Measurements from ENCODE around the gene ZNF775. TPM values are rescaled to one million over a fixed set of nuclear protein-coding genes. Genes with fewer than 3 reads are reported as not detected.

The ZNF775 gene
- total RNA-seq, 1 experiment from 2014 or later, result 3.7 TPM

GRCh38 chr7:150351587-150352194 is 27.4 kb upstream of the ZNF775 start:
- BruUV-seq (replicated peaks), result no TSS peak
- no peaks in the 10 kb centered on the region for H3K9me2 ChIP-seq (replicated peaks; ENCODE audit: low read length)
- CTCF ChIA-PET, result no interaction called here
- DNase-seq (no peak), ATAC-seq (peak; percentile 63)
- H3K27ac ChIP-seq (ENCODE audit: low read length), result no peak overlapping the region
- H4K20me1 ChIP-seq (ENCODE audit: low read length), result no peaks in the 10 kb centered on the region
- H3K4me1 ChIP-seq (ENCODE audit: insufficient read depth, low read length), result 0 out of 2 replicates have a peak, but pooled peaks cover 10% of the 10 kb centered on the region
- peak overlapping the region; percentile 69 for H3K4me3 ChIP-seq (ENCODE audit: low read length)
- POLR2A ChIA-PET (ENCODE audit: unreplicated experiment), result interaction anchor here (0.6 kb wide), 1 partner anchor 17 kb away, joined by 3 read pairs; the partner anchor contains the start of gene REPIN1
- TF ChIP-seq CTCF (conservative IDR thresholded peaks at IDR 0.05; ENCODE audit: low read depth, low read length) (no peak), EZH2 (IDR thresholded peaks at IDR 0.05; ENCODE audit: low read length, unreplicated experiment) (no peak), EZH2phosphoT487 (IDR thresholded peaks at IDR 0.05; ENCODE audit: borderline replicate concordance, low read length) (no peak)
- H3K9ac ChIP-seq (ENCODE audit: low read length), result no peak overlapping the region
- H2AFZ ChIP-seq (ENCODE audit: low read length), result peak overlapping the region; percentile 97
- H3F3A ChIP-seq (ENCODE audit: low read length, unreplicated experiment), result no peaks in the 10 kb centered on the region
- H3K9me3 ChIP-seq (ENCODE audit: low read length), result no peaks in the 10 kb centered on the region
- intact Hi-C loops (cut with micrococcal nuclease), result loop anchor here (1.0 kb wide), 1 partner anchor 70 kb away; no protein-coding TSS in a partner anchor
- no peaks in the 10 kb centered on the region for H3K36me3 ChIP-seq (ENCODE audit: low read depth, low read length)
- H3K4me2 ChIP-seq (ENCODE audit: low read length), result peak overlapping the region; percentile 90
- no peaks in the 10 kb centered on the region for H3K27me3 ChIP-seq (ENCODE audit: low read length)
- H3K79me2 ChIP-seq (ENCODE audit: low read length), result no peaks in the 10 kb centered on the region

DNA sequence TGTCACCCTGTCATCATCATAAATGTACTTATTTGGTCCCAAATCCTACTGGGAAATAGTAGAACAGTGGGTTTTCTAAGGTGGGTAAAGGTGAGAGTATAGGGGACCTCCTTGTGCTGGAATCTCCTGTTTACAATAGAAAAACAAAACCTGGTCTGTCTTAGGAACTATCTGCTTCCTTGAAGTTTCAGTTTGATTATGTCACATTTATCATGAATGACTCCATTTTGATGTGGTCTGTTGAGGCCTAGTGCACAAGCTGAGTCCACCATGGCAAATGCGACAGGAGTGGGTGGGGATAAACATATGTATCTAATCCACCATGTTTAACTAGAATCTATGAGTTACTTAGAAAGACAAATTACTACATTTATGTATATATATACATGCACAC is 23.5 kb upstream of the ZNF775 start:
- ATAC-seq (no peak), DNase-seq (no peak)
- Histone ChIP-seq H3K79me2 (ENCODE audit: low read length) (no peaks in the 10 kb centered on the region), H3K27me3 (ENCODE audit: low read length) (no peaks in the 10 kb centered on the region), H3K9me2 (replicated peaks; ENCODE audit: low read length) (no peaks in the 10 kb centered on the region), H3K4me3 (ENCODE audit: low read length) (no peak overlapping the region), H2AFZ (ENCODE audit: low read length) (peak overlapping the region; percentile 36; the same call in 1 of the 2 replicates), H4K20me1 (ENCODE audit: low read length) (no peaks in the 10 kb centered on the region), H3K4me2 (ENCODE audit: low read length) (no peak overlapping the region), H3K4me1 (ENCODE audit: insufficient read depth, low read length) (0 out of 2 replicates have a peak, but pooled peaks cover 10% of the 10 kb centered on the region), H3F3A (ENCODE audit: low read length, unreplicated experiment) (no peaks in the 10 kb centered on the region), H3K27ac (ENCODE audit: low read length) (no peak overlapping the region), H3K9ac (ENCODE audit: low read length) (no peak overlapping the region), H3K9me3 (ENCODE audit: low read length) (no peaks in the 10 kb centered on the region), H3K36me3 (ENCODE audit: low read depth, low read length) (no peaks in the 10 kb centered on the region)
- BruUV-seq (replicated peaks), result no TSS peak
- ChIA-PET POLR2A (ENCODE audit: unreplicated experiment) (no interaction called here), CTCF (no interaction called here)
- TF ChIP-seq CTCF (conservative IDR thresholded peaks at IDR 0.05; ENCODE audit: low read depth, low read length) (no peak), EZH2 (IDR thresholded peaks at IDR 0.05; ENCODE audit: low read length, unreplicated experiment) (no peak), EZH2phosphoT487 (IDR thresholded peaks at IDR 0.05; ENCODE audit: borderline replicate concordance, low read length) (no peak)
- intact Hi-C loops (cut with micrococcal nuclease), result loop anchor here (1.0 kb wide), 2 partner anchors 23 to 66 kb away; no protein-coding TSS in a partner anchor
